Endothelial cell of umbilical vein (primary cell): ENCODE results near the gene ARMH4. TPM values are rescaled to one million over a fixed set of nuclear protein-coding genes. Genes with fewer than 3 reads are reported as not detected.

Experiments used
- BruUV-seq: library from RNA; stranded (reverse); fragments of 400-500 nt; replicated peaks from 2 replicates; lab custom pipeline; 2021; lab: Mats Ljungman, UMichigan
- CTCF ChIA-PET: fragments of 300-600, 350-600 bp; sonication (Branson Sonifier 250); formaldehyde crosslinking; loops from one replicate; lab custom pipeline; 2021; ENCODE audit warnings: antibody characterized with exemption, inconsistent platforms; lab: Charles Lee
- POLR2A ChIA-PET: fragments of 300-600, 350-600 bp; sonication (Branson Sonifier 250); formaldehyde crosslinking; loops from one replicate; lab custom pipeline; 2021; ENCODE audit warnings: antibody characterized with exemption, inconsistent platforms; lab: Charles Lee
- DNase-seq: peaks from one replicate; pipeline ENCODE4 v3.0.0-alpha.2; 2011; ENCODE audit warnings: low read depth, low spot score
- FAIRE-seq: peaks from 2 replicates; lab custom pipeline; 2011; peaks lifted over from hg19 to GRCh38; lab: Jason Lieb, UNC
- H2AFZ ChIP-seq: 2 replicates; pipeline ENCODE4 v1.6.0; 2012; ENCODE audit warnings: low read depth, low read length, control low read depth, inconsistent platforms
- H3K27ac ChIP-seq: 2 replicates; pipeline ENCODE4 v1.5.1; 2011; ENCODE audit warnings: low read depth, mild to moderate bottlenecking, control low read depth, low read length, moderate library complexity; ENCODE audit not compliant: insufficient read depth
- H3K27me3 ChIP-seq, 2 experiments: 2 replicates each; pipeline versions ENCODE4 v1.6.0 to v1.6.1; 2011; ENCODE audit warnings: low read length in 2 of 2, mixed read lengths in 1 of 2; ENCODE audit not compliant: control insufficient read depth in 2 of 2, insufficient read depth in 2 of 2
- H3K36me3 ChIP-seq, 2 experiments: 2 replicates in 1 of 2; 3 replicates in 1 of 2; pipeline ENCODE4 v1.5.1; 2011; ENCODE audit warnings: low read length in 2 of 2, mild to moderate bottlenecking in 1 of 2, moderate library complexity in 1 of 2; ENCODE audit not compliant: control insufficient read depth in 2 of 2, insufficient read depth in 2 of 2; ENCODE audit errors: extremely low read depth in 1 of 2
- H3K4me1 ChIP-seq: 3 replicates; pipeline ENCODE4 v1.5.1; 2011; ENCODE audit warnings: mild to moderate bottlenecking, low read length; ENCODE audit not compliant: control insufficient read depth, insufficient read depth; ENCODE audit errors: extremely low read depth
- H3K4me2 ChIP-seq: 2 replicates; pipeline ENCODE4 v1.6.1; 2011; ENCODE audit warnings: low read length, control low read depth, mixed read lengths; ENCODE audit not compliant: insufficient read depth
- H3K4me3 ChIP-seq, 3 experiments: fragments of 200-600 bp in 1 of 3; sonication (generic), shearing (Covaris generic) in 1 of 3; replicated peaks in 1 of 3; 2 replicates each; pipeline ENCODE4 v1.5.1; 2011 to 2016; ENCODE audit warnings: control low read depth in 3 of 3, low read length in 3 of 3, mild to moderate bottlenecking in 2 of 3, inconsistent platforms in 1 of 3, low read depth in 1 of 3, moderate library complexity in 1 of 3; ENCODE audit not compliant: insufficient read depth in 1 of 3
- H3K79me2 ChIP-seq: 2 replicates; pipeline ENCODE4 v1.6.0; 2012; ENCODE audit warnings: low read length, inconsistent platforms; ENCODE audit not compliant: control insufficient read depth, insufficient read depth
- H3K9ac ChIP-seq: replicated peaks from 2 replicates; pipeline ENCODE3; 2011; ENCODE audit warnings: low read length, control low read depth; ENCODE audit not compliant: insufficient read depth; ENCODE audit errors: extremely low read depth
- H3K9me1 ChIP-seq: replicated peaks from 3 replicates; pipeline ENCODE4 v1.6.0; 2011; ENCODE audit warnings: mild to moderate bottlenecking, low read length; ENCODE audit not compliant: control insufficient read depth, insufficient read depth; ENCODE audit errors: extremely low read depth
- H3K9me3 ChIP-seq: replicated peaks from 2 replicates; pipeline ENCODE4 v1.5.1; 2012; ENCODE audit warnings: low read length, inconsistent platforms; ENCODE audit not compliant: control insufficient read depth, insufficient read depth
- H4K20me1 ChIP-seq: replicated peaks from 2 replicates; pipeline ENCODE3; 2011; ENCODE audit warnings: mild to moderate bottlenecking, low read length; ENCODE audit not compliant: control insufficient read depth, insufficient read depth; ENCODE audit errors: extremely low read depth
- CTCF ChIP-seq, 2 donors: IDR thresholded peaks; 1 replicate in 1 of 2; 2 replicates in 1 of 2; pipeline ENCODE4 v1.5.1; 2011; ENCODE audit warnings: low read length in 2 of 2, mild to moderate bottlenecking in 2 of 2, moderate library complexity in 2 of 2, control low read depth in 1 of 2, inconsistent platforms in 1 of 2, low read depth in 1 of 2; ENCODE audit not compliant: insufficient read depth in 1 of 2; ENCODE audit errors: extremely low read depth in 1 of 2
- EZH2 ChIP-seq: IDR thresholded peaks from 2 replicates; pipeline ENCODE4 v1.6.1; 2012; ENCODE audit warnings: borderline replicate concordance, low read depth, mild to moderate bottlenecking, moderate library complexity, low read length, inconsistent platforms; ENCODE audit not compliant: severe bottlenecking
- FOS ChIP-seq: IDR thresholded peaks from 2 replicates; pipeline ENCODE4 v1.6.1; 2011; ENCODE audit warnings: mild to moderate bottlenecking, low read length, moderate library complexity, borderline replicate concordance; ENCODE audit not compliant: insufficient read depth
- GATA2 ChIP-seq: IDR thresholded peaks from 2 replicates; pipeline ENCODE4 v1.7.0; 2011; ENCODE audit warnings: low read depth, mild to moderate bottlenecking, moderate library complexity, mixed read lengths, low read length; ENCODE audit not compliant: insufficient read length, insufficient read depth
- JUN ChIP-seq: IDR thresholded peaks from 2 replicates; pipeline ENCODE4 v1.6.1; 2011; ENCODE audit warnings: borderline replicate concordance, low read depth; ENCODE audit not compliant: insufficient read length, insufficient read depth
- MAX ChIP-seq: IDR thresholded peaks from 2 replicates; pipeline ENCODE4 v1.6.1; 2011; ENCODE audit not compliant: insufficient read depth, insufficient read length
- MYC ChIP-seq: IDR thresholded peaks from one replicate; pipeline ENCODE4 v1.6.1; 2011; ENCODE audit warnings: mild to moderate bottlenecking, low read depth, low read length
- POLR2A ChIP-seq: IDR thresholded peaks from 2 replicates; pipeline ENCODE4 v1.6.1; 2012; ENCODE audit warnings: low read depth, mild to moderate bottlenecking, control low read depth, low read length
- POLR2AphosphoS5 ChIP-seq: IDR thresholded peaks from 2 replicates; pipeline ENCODE4 v1.6.1; 2012; ENCODE audit warnings: low read depth, mild to moderate bottlenecking, control low read depth, low read length, moderate library complexity; ENCODE audit not compliant: insufficient read depth
- dilution Hi-C: fragments of 300-500 bp; cut with MboI; formaldehyde crosslinking; loops from one replicate; pipeline ENCODE4 v1.15.0; 2019; ENCODE audit warnings: low sequenced_read_pairs; ENCODE audit not compliant: extremely low pct_ligation_motif_present
- intact Hi-C: fragments of 100-400 bp; cut with micrococcal nuclease; formaldehyde crosslinking; loops from one replicate; pipeline ENCODE4 v1.10.0; 2022
- polyA plus RNA-seq, 4 experiments: library from polyadenylated mRNA; depleted of rRNA in 3 of 4; stranded (reverse) in 3 of 4; unstranded in 1 of 4; fragments of >200 nt; gene quantifications; 2 replicates each; pipeline versions ENCODE4 v1.2.1 to v1.2.3, GENCODE V29; 2011 to 2012; ENCODE audit warnings: missing spikeins in 1 of 4
- total RNA-seq: library from RNA; stranded (reverse); gene quantifications from 2 replicates; pipeline ENCODE4 v1.2.3, GENCODE V29; 2021

The ARMH4 gene
- total and polyA plus RNA-seq, 2 donors (not counting 3 experiments of a cell fraction or from before 2014, with no cell fraction given) = 1.1 to 3.0 TPM

GRCh38 chr14:58177125-58177524 is 25.1 kb upstream of the ARMH4 start:
- dilution Hi-C loops (no loop called here), intact Hi-C loops (no loop called here)
- CTCF ChIA-PET = interaction anchor here (1.6 kb wide), 1 partner anchor 9 kb away, joined by 6 read pairs; no protein-coding TSS in a partner anchor
- Histone ChIP-seq H2AFZ (no peak overlapping the region), H3K79me2 (no peaks in the 10 kb centered on the region), H3K4me1 (no peaks in the 10 kb centered on the region), H3K4me2 (no peak overlapping the region), H3K9me3 (no peaks in the 10 kb centered on the region), H3K9me1 (no peaks in the 10 kb centered on the region), H3K27ac (no peak overlapping the region), H3K36me3 (no peaks in the 10 kb centered on the region), H4K20me1 (no peaks in the 10 kb centered on the region), H3K27me3 (no peaks in the 10 kb centered on the region), H3K9ac (no peak overlapping the region), H3K4me3 (no peak overlapping the region)
- FAIRE-seq (no peak), DNase-seq (no peak)
- no TSS peak for BruUV-seq
- TF ChIP-seq MAX (no peak), CTCF (IDR thresholded peaks at IDR 0.05; ENCODE audit: extremely low read depth in 1 of 2, insufficient read depth in 1 of 2, low read depth in 1 of 2, low read length in 2 of 2) (no peak), POLR2A (no peak), EZH2 (no peak), JUN (no peak), GATA2 (no peak), MYC (no peak), FOS (no peak), POLR2AphosphoS5 (no peak)
- POLR2A ChIA-PET = no interaction called here
